Stimulated activated CD4-positive, alpha-beta T cell treated with anti-CD3 and anti-CD28 coated beads, Interleukin-1b, Interleukin-23, amount 100 ng/mL, for 24 hours (primary cell): ENCODE measurements around the gene CTDSPL2.
"Not testable (repeated sequence)": the region's sequence is repeated elsewhere in the genome, so short reads cannot be mapped to it uniquely, and the experiment has no call there.

ENCODE experiments used
- DNase-seq, 4 experiments: peaks; one replicate each; pipeline ENCODE4 v3.0.0-alpha.2; 2020; ENCODE audit warnings: low read depth in 4 of 4, low spot score in 1 of 4

The CTDSPL2 gene

DNA sequence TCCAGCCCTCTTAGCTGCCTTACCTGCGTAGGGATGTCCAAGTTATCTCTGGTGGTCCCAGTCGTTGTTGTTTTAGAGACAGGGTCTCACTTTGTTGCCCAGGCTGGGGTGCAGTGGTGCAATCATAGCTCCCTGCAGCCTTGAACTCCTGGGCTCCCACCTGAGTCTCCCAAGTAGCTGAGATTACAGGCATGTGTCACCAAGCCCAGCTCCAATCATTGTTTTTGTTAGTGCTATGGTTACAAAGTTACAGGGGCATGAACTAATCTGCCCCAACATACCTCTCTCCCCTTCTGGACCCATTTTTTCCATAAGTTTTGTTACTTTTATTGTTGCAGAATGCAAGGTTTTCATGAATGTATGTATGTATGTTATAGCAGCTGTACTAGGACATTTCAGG is 54.7 kb downstream of the CTDSPL2 start:
- no peak for DNase-seq

DNA sequence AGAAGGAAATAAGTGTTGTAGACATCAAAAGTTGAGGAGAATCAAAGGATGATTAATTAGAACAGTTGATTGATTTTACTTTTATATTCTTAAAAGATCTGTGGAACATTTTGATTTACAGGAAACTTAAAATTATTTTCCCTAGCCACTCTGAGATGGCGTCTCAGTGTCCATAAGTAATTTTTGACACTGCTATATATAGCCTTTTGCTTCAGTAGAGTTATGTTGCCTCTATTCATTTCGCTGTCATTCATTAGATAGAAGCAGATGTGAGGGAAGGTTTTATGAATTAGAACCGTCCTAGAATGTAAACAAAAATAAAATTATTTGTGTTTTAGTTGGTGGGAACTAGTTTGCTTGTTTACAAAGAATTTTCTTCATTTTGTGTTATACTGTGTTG is 58.5 kb downstream of the CTDSPL2 start:
- DNase-seq = no peak

DNA sequence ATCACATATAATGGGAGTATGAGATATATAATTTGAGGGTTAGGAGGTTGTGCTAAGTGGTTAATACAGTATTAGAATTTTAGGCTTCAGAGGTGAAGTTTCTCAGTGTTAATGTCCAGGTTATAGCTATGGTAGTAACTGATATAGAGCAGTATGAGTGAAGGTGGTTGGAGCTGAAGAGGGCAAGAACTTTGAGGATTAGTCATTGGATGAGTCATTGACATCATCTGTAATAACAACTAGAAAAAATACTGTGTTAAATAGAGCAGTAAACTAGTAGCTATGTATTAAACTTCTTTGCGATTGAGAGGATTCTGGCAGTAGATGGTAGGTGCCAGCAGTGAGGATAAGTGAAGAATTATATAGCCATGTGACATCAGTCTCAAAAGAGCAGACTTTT is 62.0 kb downstream of the CTDSPL2 start:
- no peak for DNase-seq

DNA sequence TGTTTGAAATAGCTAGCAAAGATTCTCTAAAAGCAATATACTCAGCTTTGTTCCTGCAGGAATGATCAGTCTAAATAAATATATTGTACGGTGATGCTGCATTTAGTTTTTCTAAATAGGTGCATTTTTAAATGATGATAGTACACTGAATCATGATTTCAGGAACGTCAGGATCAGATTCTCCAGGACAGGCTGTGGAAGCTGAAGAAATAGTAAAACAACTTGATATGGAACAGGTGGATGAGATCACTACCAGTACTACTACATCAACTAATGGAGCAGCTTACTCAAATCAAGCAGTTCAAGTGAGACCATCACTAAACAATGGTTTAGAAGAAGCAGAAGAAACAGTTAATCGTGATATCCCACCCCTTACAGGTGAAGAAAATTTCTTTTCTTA is 63.2 kb downstream of the CTDSPL2 start:
- no peak for DNase-seq

DNA sequence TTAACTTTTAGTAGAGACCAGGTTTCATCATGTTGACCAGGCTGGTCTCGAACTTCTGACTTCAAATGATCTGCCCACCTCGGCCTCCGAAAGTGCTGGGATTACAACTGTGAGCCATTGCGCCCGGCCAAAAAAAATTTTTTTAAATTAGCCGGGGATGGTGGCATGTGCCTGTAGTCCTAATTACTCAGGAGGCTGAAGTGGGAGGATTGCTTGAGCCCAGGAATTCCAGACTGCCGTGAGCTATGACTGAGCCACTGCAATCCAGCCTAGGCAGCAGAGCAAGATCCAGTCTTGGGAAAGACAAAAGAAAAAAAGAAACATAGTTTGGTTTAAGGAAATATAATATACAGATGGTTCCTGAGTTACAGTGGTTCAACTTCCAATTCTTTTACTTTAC is 64.6 kb downstream of the CTDSPL2 start:
- DNase-seq = no peak

GRCh38 chr15:44492672-44493071 is 65.2 kb downstream of the CTDSPL2 start:
- DNase-seq = no peak

DNA sequence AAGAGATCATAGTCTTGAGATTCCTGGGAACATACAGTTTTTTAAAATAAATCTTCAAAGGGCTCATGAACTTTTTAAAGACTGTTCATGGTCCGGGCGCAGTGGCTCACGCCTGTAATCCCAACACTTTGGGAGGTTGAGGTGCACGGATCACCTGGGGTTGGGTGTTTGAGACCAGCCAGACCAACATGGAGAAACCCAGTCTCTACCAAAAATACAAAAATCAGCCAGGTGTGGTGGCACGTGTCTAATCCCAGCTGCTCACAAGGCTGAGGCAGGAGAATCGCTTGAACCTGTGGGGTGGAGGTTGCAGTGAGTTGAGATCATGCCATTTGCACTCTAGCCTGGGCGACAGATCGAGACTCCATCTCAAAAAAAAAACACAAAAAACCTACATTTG is 68.1 kb downstream of the CTDSPL2 start:
- no peak for DNase-seq

- DNase-seq = no peak
Observed at GRCh38 chr15:44500555-44500954, 73.1 kb downstream of the CTDSPL2 start.

DNA sequence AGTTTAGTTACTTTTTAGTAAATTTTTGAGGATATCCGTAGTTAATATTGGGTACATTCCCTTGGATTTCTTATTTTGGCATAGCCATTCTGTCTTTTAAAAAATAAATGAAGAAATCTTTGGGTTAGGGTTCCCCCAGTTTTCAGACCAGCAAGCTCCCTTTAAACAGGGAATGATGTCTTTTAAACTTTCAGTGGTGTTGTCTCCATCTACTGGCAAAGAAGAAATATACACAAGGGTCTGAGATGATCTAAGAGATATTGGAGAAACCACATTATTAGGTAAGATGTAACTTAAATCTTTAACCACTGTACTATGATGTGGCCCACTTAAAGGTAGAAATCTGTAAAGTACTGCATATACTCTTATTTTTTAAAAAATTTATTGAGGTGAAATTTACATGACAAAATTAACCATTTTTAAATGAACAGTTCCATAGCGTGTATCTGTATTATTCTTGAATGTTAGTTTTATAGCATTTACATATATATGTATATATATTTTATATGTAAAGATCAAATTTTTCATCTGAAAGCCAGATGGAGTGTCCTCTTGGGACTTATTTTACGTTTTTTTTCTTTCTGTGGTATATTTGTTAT is 74.4 kb downstream of the CTDSPL2 start:
- DNase-seq = no peak

- DNase-seq = no peak
Observed at GRCh38 chr15:44516436-44516835, 89.0 kb downstream of the CTDSPL2 start.

GRCh38 chr15:44519537-44519936 is 92.1 kb downstream of the CTDSPL2 start:
- no peak for DNase-seq

GRCh38 chr15:44525018-44525417 is 97.6 kb downstream of the CTDSPL2 start:
- no peak for DNase-seq

DNA sequence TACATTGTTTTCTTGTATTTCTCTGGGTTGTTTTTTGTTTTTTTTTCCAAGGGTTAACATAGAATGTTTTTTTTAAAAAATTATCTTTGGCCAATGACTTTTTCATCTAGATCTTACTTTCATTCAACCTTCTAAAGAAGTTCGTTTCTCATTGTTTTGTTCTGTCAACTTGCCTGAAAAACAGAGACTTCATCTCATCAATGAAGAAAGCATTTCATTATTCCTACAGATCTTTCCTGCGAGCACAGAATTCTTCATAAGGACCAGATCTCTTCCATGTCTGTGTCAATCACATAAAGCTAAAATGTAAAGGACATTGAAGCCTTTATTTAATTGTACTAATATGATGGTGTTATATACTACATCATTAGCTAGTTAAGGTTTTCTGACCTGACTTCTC is 99.8 kb downstream of the CTDSPL2 start:
- no peak for DNase-seq

GRCh38 chr15:44529864-44530604 is 102.6 kb downstream of the CTDSPL2 start:
- no peak for DNase-seq

- DNase-seq = no peak
Observed at GRCh38 chr15:44530653-44531052, 103.2 kb downstream of the CTDSPL2 start.

DNA sequence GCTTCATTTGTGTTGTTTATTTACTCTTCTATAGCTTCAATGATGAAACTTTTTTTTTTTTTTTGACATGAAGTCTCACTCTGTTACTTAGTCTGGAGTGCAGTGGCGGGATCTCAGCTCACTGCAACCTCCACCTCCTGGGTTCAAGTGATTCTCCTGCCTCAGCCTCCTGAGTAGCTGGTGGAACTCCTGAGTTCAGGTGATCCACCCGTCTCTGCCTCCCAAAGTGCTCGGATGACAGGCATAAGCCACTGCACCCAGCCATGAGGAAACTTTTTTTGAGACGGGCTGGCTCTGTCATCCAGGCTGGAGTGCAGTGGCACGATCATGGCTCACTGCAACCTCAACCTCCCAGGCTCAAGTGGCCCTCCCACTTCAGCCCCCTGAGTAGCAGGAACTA is 104.8 kb downstream of the CTDSPL2 start:
- DNase-seq = not testable (repeated sequence)

- DNase-seq = no peak
Observed at GRCh38 chr15:44532689-44533088, 105.3 kb downstream of the CTDSPL2 start.

- no peak for DNase-seq
Observed at GRCh38 chr15:44535092-44535491, 107.7 kb downstream of the CTDSPL2 start.

GRCh38 chr15:44535523-44536301 is 108.3 kb downstream of the CTDSPL2 start:
- no peak for DNase-seq

DNA sequence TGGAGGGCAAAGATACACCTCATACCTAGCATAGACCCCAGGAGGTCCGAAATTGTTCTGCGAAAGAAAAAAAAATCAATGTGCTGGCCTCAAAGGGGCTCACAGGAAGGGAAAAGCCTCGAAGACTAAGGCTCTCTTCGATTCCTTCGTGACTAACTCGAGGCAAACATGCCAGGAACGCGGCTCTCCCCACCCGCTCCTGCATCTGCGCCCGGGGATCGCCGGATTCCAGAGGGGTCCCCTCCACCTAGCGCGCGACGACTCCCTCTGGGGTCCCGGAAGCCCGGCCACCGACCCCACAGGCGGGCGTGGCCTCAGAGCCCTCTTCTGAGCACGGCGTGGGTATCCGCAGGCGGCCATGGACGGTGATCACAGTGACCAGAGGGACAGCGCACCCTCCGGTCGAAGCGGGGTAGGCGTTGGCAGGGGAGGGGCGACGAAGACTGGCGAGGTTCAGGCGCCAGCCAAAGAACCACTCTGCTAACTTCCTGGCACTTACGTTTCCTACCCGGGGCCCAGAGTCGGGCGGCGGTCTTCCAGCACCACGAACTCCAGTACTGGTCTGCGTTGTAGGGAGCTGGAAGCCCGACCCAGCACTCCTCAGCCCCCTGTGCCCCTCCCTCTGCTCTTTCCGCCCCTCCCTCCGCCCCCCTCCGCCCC is 109.0 kb downstream of the CTDSPL2 start:
- no peak for DNase-seq

- DNase-seq = peak; percentile 82 to 91 (median 88)
Observed at GRCh38 chr15:44536962-44537734, 109.7 kb downstream of the CTDSPL2 start, which contains the start of gene EIF3J. Gene EIF3J (plus strand): TSS chr15:44537147. CDS start chr15:44537195, 48 bp downstream.
